Upper lobe of left lung (tissue), 6 donors: ENCODE results near the gene ACVR1. TPM values are rescaled to one million over a fixed set of nuclear protein-coding genes. Genes with fewer than 3 reads are reported as not detected.

Experiments used
- ATAC-seq, 2 donors: fragments of 200-7000 bp; cut with Tn5 transposase; one replicate each; pipeline ENCODE4 v1.9.1; 2022; ENCODE audit warnings: mild to moderate bottlenecking in 2 of 2, moderate library complexity in 2 of 2; ENCODE audit not compliant: low FRiP score in 2 of 2
- DNase-seq, 2 donors: peaks; one replicate each; pipeline ENCODE4 v3.0.0-alpha.2; 2019 to 2020
- H3K27ac ChIP-seq, 4 donors: fragments of 200-600 bp; sonication (generic); one replicate each; pipeline ENCODE4 v1.5.1; 2016 to 2019
- H3K27me3 ChIP-seq, 4 donors: fragments of 200-600 bp; sonication (generic); one replicate each; pipeline ENCODE4 v1.5.1; 2017 to 2019
- H3K36me3 ChIP-seq, 4 donors: fragments of 200-600 bp; sonication (generic); one replicate each; pipeline ENCODE4 v1.5.1; 2016 to 2019
- H3K4me1 ChIP-seq, 4 donors: fragments of 200-600 bp; sonication (generic); one replicate each; pipeline ENCODE4 v1.5.1; 2018 to 2019
- H3K4me3 ChIP-seq, 4 donors: fragments of 200-600 bp; sonication (generic); one replicate each; pipeline ENCODE4 v1.5.1; 2017 to 2019; ENCODE audit warnings: mild to moderate bottlenecking in 2 of 4, moderate library complexity in 1 of 4
- H3K9me3 ChIP-seq, 4 donors: fragments of 200-600 bp; sonication (generic); one replicate each; pipeline ENCODE4 v1.5.1; 2018 to 2019
- CTCF ChIP-seq, 6 experiments: fragments of 450-650 bp in 4 of 6; fragments of 200-600 bp in 2 of 6; sonication (generic) in 2 of 6; IDR thresholded peaks; one replicate each; pipeline ENCODE4 v1.5.1; 2016 to 2019; ENCODE audit warnings: antibody characterized with exemption in 6 of 6
- EP300 ChIP-seq, 4 donors: sonication (generic); formaldehyde crosslinking; IDR thresholded peaks; one replicate each; pipeline ENCODE4 v1.5.1; 2017; ENCODE audit warnings: antibody characterized with exemption in 4 of 4, control low read depth in 2 of 4
- POLR2A ChIP-seq, 4 donors: fragments of 450-650 bp; IDR thresholded peaks; one replicate each; pipeline ENCODE4 v1.5.1; 2016 to 2017; ENCODE audit warnings: antibody characterized with exemption in 4 of 4, mild to moderate bottlenecking in 2 of 4
- POLR2AphosphoS5 ChIP-seq, 2 donors: sonication (generic); formaldehyde crosslinking; IDR thresholded peaks; one replicate each; pipeline ENCODE4 v1.5.1; 2017; ENCODE audit warnings: antibody characterized with exemption in 2 of 2
- WGBS, 2 donors: methylation state at CpG; one replicate each; pipeline ENCODE4 v1.1.5; 2017 to 2018; 5-methylcytosine and 5-hydroxymethylcytosine counted together
- total RNA-seq, 6 donors: library from RNA; depleted of rRNA in 4 of 6; stranded (reverse); fragments of >200 nt in 4 of 6; gene quantifications; one replicate each; pipeline versions ENCODE4 v1.1.0 to v1.2.1, GENCODE V29; 2016 to 2021
- donor health status: DM: no; HTN: no; CAD: no; lungs with moderate emphysema.
- donor health status: DM: no; HTN: yes; CAD: no; lungs with severe emphysema.

Gene ACVR1
- total RNA-seq, 6 donors from 2014 or later: 16.4 to 38.8 (median 25.8) TPM

GRCh38 chr2:157838442-157839161, 37.5 kb downstream of the ACVR1 start:
- peak in 1 of 2 donors; percentile 65 for DNase-seq

GRCh38 chr2:157837851-157838441, 38.2 kb downstream of the ACVR1 start:
- no peaks in the 10 kb centered on the region for H3K9me3 ChIP-seq
- ATAC-seq: no peak
- peak overlapping the region in 3 of 4 donors; percentile 19 to 37 (median 36) for H3K4me3 ChIP-seq
- TF ChIP-seq CTCF (IDR thresholded peaks at IDR 0.05) (no peak), EP300 (IDR thresholded peaks at IDR 0.05) (no peak), POLR2AphosphoS5 (IDR thresholded peaks at IDR 0.05) (no peak), POLR2A (IDR thresholded peaks at IDR 0.05) (no peak)
- DNase-seq: no peak
- no peaks in the 10 kb centered on the region for H3K27me3 ChIP-seq
- H3K36me3 ChIP-seq: no peaks in the 10 kb centered on the region
- H3K4me1 ChIP-seq: peaks cover 41 to 52% (median 43%) of the 10 kb centered on the region in 4 donors
- peak overlapping the region; percentile 57 to 82 (median 68) for H3K27ac ChIP-seq
- WGBS, 2 donors: 35 to 43% methylated on average over 13 of the region's 13 CpGs

More at GRCh38 chr2:157838442-157839161, 37.5 kb downstream of the ACVR1 start:
- peak; percentile 47 to 92 for ATAC-seq
- TF ChIP-seq EP300 (IDR thresholded peaks at IDR 0.05): no peak
- peak in 1 of 4 donors; percentile 48 for TF ChIP-seq POLR2A (IDR thresholded peaks at IDR 0.05)
- peak in 1 of 2 donors; percentile 27 for TF ChIP-seq POLR2AphosphoS5 (IDR thresholded peaks at IDR 0.05)
- Histone ChIP-seq H3K4me3 (peak overlapping the region in 3 of 4 donors; percentile 19 to 37 (median 36)), H3K36me3 (no peaks in the 10 kb centered on the region), H3K27me3 (no peaks in the 10 kb centered on the region), H3K9me3 (no peaks in the 10 kb centered on the region), H3K27ac (peak overlapping the region; percentile 57 to 82 (median 68)), H3K4me1 (peaks cover 41 to 52% (median 46%) of the 10 kb centered on the region in 4 donors)
- 36 to 39% methylated on average over 4 of the region's 4 CpGs for WGBS, 2 donors

GRCh38 chr2:157836531-157836930, 39.6 kb downstream of the ACVR1 start:
- 67 to 80% methylated on average over 3 of the region's 3 CpGs for WGBS, 2 donors
- DNase-seq (no peak), ATAC-seq (no peak)
- H3K4me1 ChIP-seq: peaks cover 33 to 42% (median 36%) of the 10 kb centered on the region in 4 donors
- no peak overlapping the region for H3K27ac ChIP-seq
- no peaks in the 10 kb centered on the region for H3K36me3 ChIP-seq
- H3K27me3 ChIP-seq: no peaks in the 10 kb centered on the region
- TF ChIP-seq EP300 (IDR thresholded peaks at IDR 0.05) (no peak), POLR2AphosphoS5 (IDR thresholded peaks at IDR 0.05) (no peak), CTCF (IDR thresholded peaks at IDR 0.05) (no peak), POLR2A (IDR thresholded peaks at IDR 0.05) (no peak)
- H3K9me3 ChIP-seq: no peaks in the 10 kb centered on the region
- H3K4me3 ChIP-seq: no peak overlapping the region

- H3K27me3 ChIP-seq: no peaks in the 10 kb centered on the region
- no peaks in the 10 kb centered on the region for H3K9me3 ChIP-seq
- no peak overlapping the region for H3K27ac ChIP-seq
- DNase-seq (no peak), ATAC-seq (no peak)
- 88 to 93% methylated on average over 1 of the region's 1 CpG for WGBS, 2 donors
- H3K4me3 ChIP-seq: no peak overlapping the region
- H3K36me3 ChIP-seq: no peaks in the 10 kb centered on the region
- peaks cover 29 to 40% (median 38%) of the 10 kb centered on the region in 4 donors for H3K4me1 ChIP-seq
- TF ChIP-seq EP300 (IDR thresholded peaks at IDR 0.05): no peak
- no peak for TF ChIP-seq CTCF (IDR thresholded peaks at IDR 0.05)
- TF ChIP-seq POLR2A (IDR thresholded peaks at IDR 0.05): no peak
- TF ChIP-seq POLR2AphosphoS5 (IDR thresholded peaks at IDR 0.05): no peak
These were observed 40.7 kb downstream of the ACVR1 start for GRCh38 chr2:157835425-157835824.

GRCh38 chr2:157835006-157835405, 41.1 kb downstream of the ACVR1 start:
- H3K4me1 ChIP-seq: peaks cover 29 to 39% (median 36%) of the 10 kb centered on the region in 4 donors
- H3K27me3 ChIP-seq: no peaks in the 10 kb centered on the region
- H3K9me3 ChIP-seq: no peaks in the 10 kb centered on the region
- H3K4me3 ChIP-seq: no peak overlapping the region
- no peak for DNase-seq
- no peak for ATAC-seq
- no peaks in the 10 kb centered on the region for H3K36me3 ChIP-seq
- WGBS, 2 donors: 88% methylated on average over 4 of the region's 4 CpGs
- TF ChIP-seq POLR2AphosphoS5 (IDR thresholded peaks at IDR 0.05): no peak
- no peak overlapping the region for H3K27ac ChIP-seq
